ENCODE data around the gene KCNB1. TPM values are rescaled to one million over a fixed set of nuclear protein-coding genes. Genes with fewer than 3 reads are reported as not detected.

Gene KCNB1
- total RNA-seq, 1 donor from 2014 or later, result 1.3 TPM

DNA sequence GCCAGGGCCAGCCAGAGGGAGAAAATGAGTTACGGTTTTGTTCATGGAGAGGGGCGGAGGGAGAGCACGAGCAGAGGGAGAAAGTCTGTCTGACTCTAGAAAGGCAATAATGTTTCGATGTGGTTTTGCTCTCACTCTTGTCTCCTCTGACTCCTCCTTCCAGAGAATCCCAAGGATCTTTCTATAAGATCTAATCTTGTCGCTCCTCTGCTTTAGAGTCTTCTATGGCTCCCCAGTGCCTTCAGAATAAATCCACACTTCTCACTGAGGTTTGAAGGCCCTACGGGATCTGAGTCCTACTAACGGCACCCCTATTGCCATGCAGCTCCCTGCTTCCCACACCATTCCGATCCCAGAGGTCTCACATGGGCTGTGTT, 66.8 kb downstream of the KCNB1 start:
- no peak for DNase-seq (ENCODE audit: low spot score)
- no peak overlapping the region for H3K4me3 Mint-ChIP-seq (ENCODE audit: unreplicated experiment)
- H3K4me1 Mint-ChIP-seq (ENCODE audit: low read depth), result peaks cover 57% of the 10 kb centered on the region
- H3K27me3 Mint-ChIP-seq (ENCODE audit: low read depth), result peaks cover 6% of the 10 kb centered on the region
- TF ChIP-seq, protein P1, sequence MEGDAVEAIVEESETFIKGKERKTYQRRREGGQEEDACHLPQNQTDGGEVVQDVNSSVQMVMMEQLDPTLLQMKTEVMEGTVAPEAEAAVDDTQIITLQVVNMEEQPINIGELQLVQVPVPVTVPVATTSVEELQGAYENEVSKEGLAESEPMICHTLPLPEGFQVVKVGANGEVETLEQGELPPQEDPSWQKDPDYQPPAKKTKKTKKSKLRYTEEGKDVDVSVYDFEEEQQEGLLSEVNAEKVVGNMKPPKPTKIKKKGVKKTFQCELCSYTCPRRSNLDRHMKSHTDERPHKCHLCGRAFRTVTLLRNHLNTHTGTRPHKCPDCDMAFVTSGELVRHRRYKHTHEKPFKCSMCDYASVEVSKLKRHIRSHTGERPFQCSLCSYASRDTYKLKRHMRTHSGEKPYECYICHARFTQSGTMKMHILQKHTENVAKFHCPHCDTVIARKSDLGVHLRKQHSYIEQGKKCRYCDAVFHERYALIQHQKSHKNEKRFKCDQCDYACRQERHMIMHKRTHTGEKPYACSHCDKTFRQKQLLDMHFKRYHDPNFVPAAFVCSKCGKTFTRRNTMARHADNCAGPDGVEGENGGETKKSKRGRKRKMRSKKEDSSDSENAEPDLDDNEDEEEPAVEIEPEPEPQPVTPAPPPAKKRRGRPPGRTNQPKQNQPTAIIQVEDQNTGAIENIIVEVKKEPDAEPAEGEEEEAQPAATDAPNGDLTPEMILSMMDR (IDR thresholded peaks at IDR 0.05), result no peak
- H3K27ac Mint-ChIP-seq (ENCODE audit: unreplicated experiment), result no peak overlapping the region
- H3K9me3 Mint-ChIP-seq (ENCODE audit: low read depth), result no peaks in the 10 kb centered on the region
- no peaks in the 10 kb centered on the region for H3K36me3 Mint-ChIP-seq (ENCODE audit: low read depth)

DNA sequence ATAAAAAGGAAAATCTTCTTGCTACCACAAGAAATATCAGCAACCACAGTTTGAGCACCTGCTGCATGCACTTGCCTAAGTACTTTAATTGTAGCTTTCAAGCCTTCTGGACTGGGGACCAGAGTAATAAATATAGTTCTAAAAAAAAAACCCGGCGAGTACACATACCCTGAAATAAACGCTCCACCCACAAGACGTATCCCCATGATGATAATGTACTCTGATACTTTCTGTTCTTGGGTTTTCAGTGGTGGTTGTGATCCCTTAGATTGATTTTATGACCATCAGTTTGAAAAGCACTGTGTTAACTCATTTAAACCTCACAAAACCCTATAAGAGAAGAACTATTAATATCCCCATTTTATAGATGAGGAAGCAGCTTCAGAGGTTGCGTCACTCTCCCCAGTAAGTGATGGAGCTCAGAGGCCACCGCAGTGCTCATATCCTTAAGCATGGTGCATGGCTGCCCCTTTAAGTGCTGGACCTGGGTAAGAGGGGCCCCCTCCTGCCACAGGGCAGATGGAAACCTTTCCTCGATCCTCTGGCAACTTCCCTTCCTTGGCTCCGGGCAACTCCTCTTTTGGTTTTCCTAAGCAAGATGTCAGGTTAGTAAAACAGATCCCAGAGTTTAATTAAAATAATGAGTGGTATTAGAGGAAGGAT, 67.3 kb downstream of the KCNB1 start:
- H3K27ac Mint-ChIP-seq (ENCODE audit: unreplicated experiment), result no peak overlapping the region
- TF ChIP-seq, protein P1 (IDR thresholded peaks at IDR 0.05), result no peak
- peaks cover 6% of the 10 kb centered on the region for H3K27me3 Mint-ChIP-seq (ENCODE audit: low read depth)
- H3K4me1 Mint-ChIP-seq (ENCODE audit: low read depth), result peaks cover 58% of the 10 kb centered on the region
- H3K4me3 Mint-ChIP-seq (ENCODE audit: unreplicated experiment), result no peak overlapping the region
- no peaks in the 10 kb centered on the region for H3K36me3 Mint-ChIP-seq (ENCODE audit: low read depth)
- DNase-seq (ENCODE audit: low spot score), result no peak
- H3K9me3 Mint-ChIP-seq (ENCODE audit: low read depth), result no peaks in the 10 kb centered on the region

DNA sequence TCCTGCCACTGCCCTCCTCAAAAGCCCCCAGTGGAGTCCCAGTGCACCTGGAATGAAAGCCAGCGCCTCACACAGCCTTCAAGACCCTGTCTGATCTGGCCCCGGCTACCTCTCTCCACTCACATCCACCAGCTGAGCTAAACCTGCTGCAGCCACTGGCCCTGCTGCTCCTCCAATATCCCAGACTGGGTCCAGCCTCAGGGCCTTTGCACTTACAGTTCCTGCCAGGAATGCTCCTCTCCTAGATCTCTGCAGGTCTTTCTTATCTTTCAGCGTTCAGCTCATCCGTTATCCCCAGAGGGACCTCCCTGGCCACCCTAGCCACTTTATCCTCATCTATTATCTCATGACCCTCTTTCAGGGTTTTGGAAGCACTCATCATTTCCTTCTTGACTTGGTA, 68.8 kb downstream of the KCNB1 start:
- no peaks in the 10 kb centered on the region for H3K36me3 Mint-ChIP-seq (ENCODE audit: low read depth)
- no peak overlapping the region for H3K4me3 Mint-ChIP-seq (ENCODE audit: unreplicated experiment)
- TF ChIP-seq, protein P1 (IDR thresholded peaks at IDR 0.05), result no peak
- peaks cover 6% of the 10 kb centered on the region for H3K27me3 Mint-ChIP-seq (ENCODE audit: low read depth)
- H3K27ac Mint-ChIP-seq (ENCODE audit: unreplicated experiment), result no peak overlapping the region
- H3K4me1 Mint-ChIP-seq (ENCODE audit: low read depth), result peaks cover 53% of the 10 kb centered on the region
- DNase-seq (ENCODE audit: low spot score), result no peak
- H3K9me3 Mint-ChIP-seq (ENCODE audit: low read depth), result no peaks in the 10 kb centered on the region

DNA sequence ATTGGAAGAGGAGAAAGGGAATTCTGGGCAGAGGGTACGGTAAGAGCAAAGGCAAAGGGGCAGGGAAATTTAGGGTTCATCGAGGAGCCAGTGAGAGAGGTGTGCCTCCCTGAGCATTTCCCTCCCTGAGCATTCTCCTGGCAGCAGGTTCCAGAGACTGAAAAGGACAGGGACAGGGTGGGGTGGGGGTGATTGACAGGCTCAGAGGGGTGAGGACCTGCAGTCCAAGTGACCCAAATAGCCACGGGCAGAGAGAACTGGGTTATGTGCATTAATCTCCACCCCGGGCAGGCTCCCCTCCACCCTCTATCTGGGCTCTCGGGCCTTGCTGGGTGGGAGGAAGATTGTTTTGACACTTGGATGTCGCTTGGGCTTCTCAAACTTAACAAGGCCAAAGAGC, 69.5 kb downstream of the KCNB1 start:
- H3K4me3 Mint-ChIP-seq (ENCODE audit: unreplicated experiment), result no peak overlapping the region
- peaks cover 46% of the 10 kb centered on the region for H3K4me1 Mint-ChIP-seq (ENCODE audit: low read depth)
- no peak for DNase-seq (ENCODE audit: low spot score)
- TF ChIP-seq, protein P1 (IDR thresholded peaks at IDR 0.05), result no peak
- no peaks in the 10 kb centered on the region for H3K36me3 Mint-ChIP-seq (ENCODE audit: low read depth)
- peaks cover 6% of the 10 kb centered on the region for H3K27me3 Mint-ChIP-seq (ENCODE audit: low read depth)
- no peak overlapping the region for H3K27ac Mint-ChIP-seq (ENCODE audit: unreplicated experiment)
- H3K9me3 Mint-ChIP-seq (ENCODE audit: low read depth), result no peaks in the 10 kb centered on the region

DNA sequence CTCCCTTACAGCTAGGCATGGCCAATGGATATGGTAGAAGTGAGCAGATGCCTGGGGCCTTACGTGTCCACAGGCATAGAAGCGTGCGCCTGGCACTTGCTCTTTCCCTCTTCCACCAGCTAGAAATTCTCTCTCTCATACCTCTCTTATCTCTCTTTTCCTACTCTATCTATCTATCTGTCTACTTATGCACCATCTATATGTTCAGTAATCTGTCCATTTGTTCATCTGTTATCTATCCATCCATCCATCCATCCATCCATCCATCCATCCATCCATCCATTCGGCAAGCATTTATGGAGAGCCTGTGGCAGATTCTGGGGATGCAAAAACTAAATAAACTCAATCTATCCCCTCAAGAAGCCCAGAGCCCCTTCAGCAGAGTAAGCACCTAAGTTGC, 70.2 kb downstream of the KCNB1 start:
- Mint-ChIP-seq H3K27me3 (ENCODE audit: low read depth) (peaks cover 6% of the 10 kb centered on the region), H3K27ac (ENCODE audit: unreplicated experiment) (no peak overlapping the region), H3K4me3 (ENCODE audit: unreplicated experiment) (no peak overlapping the region), H3K4me1 (ENCODE audit: low read depth) (peaks cover 40% of the 10 kb centered on the region), H3K36me3 (ENCODE audit: low read depth) (no peaks in the 10 kb centered on the region), H3K9me3 (ENCODE audit: low read depth) (no peaks in the 10 kb centered on the region)
- DNase-seq (ENCODE audit: low spot score), result no peak
- TF ChIP-seq, protein P1 (IDR thresholded peaks at IDR 0.05), result no peak

Measured in chondrocyte (in vitro differentiated cells).